Heart left ventricle (tissue), 13 donors: ENCODE measurements around the gene APLNR.

ENCODE experiments used
- CTCF ChIP-seq, 12 donors: fragments of 200-600 bp; sonication (generic) in 4 of 12; IDR thresholded peaks; one replicate each; pipeline versions ENCODE4 v1.5.0 to v1.8.0; 2018 to 2022; ENCODE audit warnings: antibody characterized with exemption in 12 of 12, mild to moderate bottlenecking in 5 of 12
- POLR2A ChIP-seq, 2 donors: fragments of 450-650 bp; IDR thresholded peaks; one replicate each; pipeline ENCODE4 v1.6.1; 2017; ENCODE audit warnings: antibody characterized with exemption in 2 of 2, mild to moderate bottlenecking in 2 of 2, moderate library complexity in 2 of 2
- donor health status: ischemic (EF 13 %, LVEDD 7.1; RV severe dilation, severe dysfunction).
- donor health status: DM: no; HTN: yes; CAD: no.
- donor health status: DM: no; HTN: no; CAD: no.
- donor health status: ischemic (EF 25% LVEDD 6.9; RV normal size, moderate dysfunction).
- donor health status: ischemic (EF 25% LVEDD 5.7; RV mildly dilated, moderate dysfunction).
- donor health status: ischemic (EF 35%, LVEDD 5.7; RV mildly dilated, moderate dysfunction).
- donor health status: nonischemic (EF 11% LVEDD 7.7; RV severe dilation, severe dysfunction).
- donor health status: DM: yes; HTN: yes; CAD: no.
- donor health status: PGD.
- donor health status: ischemic (EF 29% LVEDD 5.4; RV normal size, mild dysfunction).
- donor health status: nonischemic (EF 23%, LVEDD 6.1; RV moderate dilation, normal function).

- TF ChIP-seq CTCF (IDR thresholded peaks at IDR 0.05) (peak in 6 of 12 donors; percentile 12 to 37 (median 20)), POLR2A (IDR thresholded peaks at IDR 0.05) (no peak)
Measured at GRCh38 chr11:57205041-57205641, 31.9 kb downstream of the APLNR start.
